Endometrium (tissue), 2 donors: ENCODE data around the gene RAB7A.

ENCODE experiments used
- FAIRE-seq: peaks from 2 replicates; lab custom pipeline; 2012; peaks lifted over from hg19 to GRCh38; lab: Jason Lieb, UNC
- donor health status: control.
- donor health status: control.

RAB7A gene

DNA sequence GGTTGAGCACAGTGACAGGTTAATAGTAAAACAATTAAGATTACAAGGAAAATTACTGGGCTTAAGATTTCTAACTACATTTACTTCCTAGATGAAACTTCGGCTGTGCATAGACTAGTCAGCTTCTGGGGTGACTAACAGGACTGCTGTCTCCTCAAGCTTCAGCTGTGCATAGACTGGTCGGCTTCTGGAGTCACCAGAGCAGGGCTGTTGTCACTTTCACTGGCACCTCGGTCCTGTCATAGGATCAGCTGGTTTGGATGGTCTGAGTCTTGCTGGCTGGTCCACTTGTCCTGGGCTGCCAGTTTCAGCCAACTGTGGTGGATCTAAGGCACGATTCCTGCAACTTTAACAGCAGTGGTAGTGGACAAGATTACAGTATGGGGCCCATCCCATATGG lies 129.6 kb downstream of the RAB7A start:
- no peak for FAIRE-seq

DNA sequence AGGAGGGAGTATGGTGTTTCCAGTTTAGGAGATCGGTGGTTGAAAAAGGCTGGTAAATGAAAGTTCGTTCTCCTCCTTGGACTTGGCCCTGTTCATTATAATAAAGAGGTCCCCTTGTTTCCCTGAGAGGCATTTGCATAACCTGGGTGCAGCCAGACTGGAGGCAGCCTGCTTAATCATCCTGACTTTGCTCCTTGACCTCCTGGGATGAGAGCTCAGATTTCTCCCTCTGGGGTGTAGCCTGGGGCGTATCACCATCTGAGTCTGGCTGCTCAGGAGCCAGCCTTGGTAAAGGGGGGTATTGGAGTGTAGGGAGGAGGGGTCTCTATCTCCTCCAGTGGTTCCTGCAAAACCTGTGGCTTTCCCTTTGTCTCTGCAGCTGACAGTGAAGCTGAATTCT lies 132.2 kb downstream of the RAB7A start:
- FAIRE-seq: no peak

DNA sequence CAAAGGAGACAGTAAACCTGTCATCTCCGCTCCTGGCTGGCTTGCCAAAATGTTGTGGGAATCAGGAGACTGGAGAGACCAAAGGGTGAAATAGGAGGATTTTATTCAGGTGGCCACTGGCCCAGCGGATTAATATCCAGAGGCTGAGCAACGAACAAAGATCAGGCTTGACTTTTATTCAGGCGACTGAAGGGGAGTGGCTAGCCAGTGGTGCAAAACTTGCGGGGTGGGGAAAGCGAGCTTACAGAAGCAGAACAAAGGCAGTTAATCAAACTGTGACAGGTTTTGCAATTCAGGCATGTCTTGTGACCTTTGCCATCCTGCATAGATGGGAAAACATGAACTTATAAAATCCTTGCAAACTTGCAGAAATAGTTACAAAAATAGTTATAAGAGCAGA lies 133.6 kb downstream of the RAB7A start:
- FAIRE-seq: no peak

DNA sequence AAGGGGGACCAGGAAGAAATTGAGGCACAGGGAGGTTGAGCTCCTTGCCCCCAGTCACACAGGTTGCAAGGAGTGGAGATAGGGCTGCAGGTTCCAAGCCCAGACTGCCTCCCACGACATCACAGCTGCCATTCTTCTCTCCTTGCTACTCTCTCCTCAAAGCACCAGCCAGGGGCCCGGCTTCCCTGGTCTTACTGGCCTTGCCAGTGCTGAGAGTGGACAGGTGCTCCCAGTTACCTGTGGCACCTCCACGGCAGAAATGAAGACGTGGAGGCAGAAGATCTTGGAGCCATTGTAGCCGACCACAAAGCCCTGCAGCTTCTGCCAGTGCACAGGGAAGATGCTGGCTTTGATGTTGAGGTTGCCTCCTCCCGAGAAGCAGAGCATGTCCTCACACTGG lies 135.5 kb downstream of the RAB7A start:
- no peak for FAIRE-seq

DNA sequence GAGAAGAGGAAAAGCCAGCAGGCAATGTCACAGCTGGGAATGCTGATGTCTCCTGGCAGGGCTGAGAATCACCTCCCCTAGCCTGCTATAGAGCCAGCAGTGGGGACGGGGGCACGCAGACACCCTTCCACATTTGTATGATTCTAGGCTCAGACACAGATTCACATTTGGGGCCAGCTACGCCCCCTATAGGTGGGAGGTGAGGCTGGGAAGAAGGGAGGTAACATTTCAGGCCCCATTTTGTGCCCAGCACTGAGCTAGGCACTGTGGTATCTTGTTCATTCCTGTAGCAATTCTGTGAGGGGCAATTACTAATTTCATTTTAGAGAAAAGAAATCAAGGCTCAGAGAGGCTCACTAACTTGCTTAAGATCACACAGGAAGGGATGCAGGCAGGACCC lies 137.6 kb downstream of the RAB7A start:
- FAIRE-seq: no peak
